ENCODE data around the gene ACOD1. TPM values are rescaled to one million over a fixed set of nuclear protein-coding genes. Genes with fewer than 3 reads are reported as not detected.

Gene ACOD1
- total RNA-seq, 4 donors from 2014 or later, result not detected

- H3K4me3 ChIP-seq (replicated peaks in 1 of 3), result no peak overlapping the region
- H3K9me3 ChIP-seq, result no peaks in the 10 kb centered on the region
- no peak overlapping the region for H3K27ac ChIP-seq
- H3K27me3 ChIP-seq, result no peaks in the 10 kb centered on the region
- WGBS, 2 donors, result 83 to 91% methylated on average over 6 of the region's 6 CpGs
- H3K4me1 ChIP-seq, result no peaks in the 10 kb centered on the region
- no peak for DNase-seq
- intact Hi-C loops (cut with DNase I), result no loop called here
- H3K36me3 ChIP-seq, result no peaks in the 10 kb centered on the region
- no peak for TF ChIP-seq CTCF (IDR thresholded peaks at IDR 0.05)
- TF ChIP-seq POLR2A (IDR thresholded peaks at IDR 0.05), result no peak
These were observed 18.7 kb downstream of the ACOD1 start for GRCh38 chr13:76967031-76967430.

- intact Hi-C loops (cut with DNase I), result no loop called here
- no peak for DNase-seq
- Histone ChIP-seq H3K4me1 (no peaks in the 10 kb centered on the region), H3K4me3 (replicated peaks in 1 of 3) (no peak overlapping the region), H3K36me3 (no peaks in the 10 kb centered on the region), H3K27me3 (no peaks in the 10 kb centered on the region), H3K27ac (no peak overlapping the region), H3K9me3 (no peaks in the 10 kb centered on the region)
- no peak for TF ChIP-seq POLR2A (IDR thresholded peaks at IDR 0.05)
- 47 to 82% methylated on average over 3 of the region's 6 CpGs for WGBS, 2 donors
These were observed 19.7 kb downstream of the ACOD1 start for GRCh38 chr13:76968041-76968440.

GRCh38 chr13:76969488-76970365, 21.4 kb downstream of the ACOD1 start:
- DNase-seq, result no peak
- WGBS, 2 donors, result 90 to 94% methylated on average over 5 of the region's 5 CpGs
- no peaks in the 10 kb centered on the region for H3K9me3 ChIP-seq
- intact Hi-C loops (cut with DNase I), result no loop called here
- no peaks in the 10 kb centered on the region for H3K36me3 ChIP-seq
- TF ChIP-seq CTCF (IDR thresholded peaks at IDR 0.05) (no peak), POLR2A (IDR thresholded peaks at IDR 0.05) (no peak)
- H3K4me3 ChIP-seq (replicated peaks in 1 of 3), result no peak overlapping the region
- H3K27ac ChIP-seq, result no peak overlapping the region
- no peaks in the 10 kb centered on the region for H3K27me3 ChIP-seq
- H3K4me1 ChIP-seq, result no peaks in the 10 kb centered on the region

- H3K27me3 ChIP-seq, result no peaks in the 10 kb centered on the region
- no peaks in the 10 kb centered on the region for H3K36me3 ChIP-seq
- WGBS, 2 donors, result 30 to 32% methylated on average over 3 of the region's 3 CpGs
- H3K27ac ChIP-seq, result no peak overlapping the region
- intact Hi-C loops (cut with DNase I), result no loop called here
- H3K9me3 ChIP-seq, result no peaks in the 10 kb centered on the region
- H3K4me1 ChIP-seq, result no peaks in the 10 kb centered on the region
- peak; percentile 21 to 34 for DNase-seq
- no peak for TF ChIP-seq CTCF (IDR thresholded peaks at IDR 0.05)
- no peak for TF ChIP-seq POLR2A (IDR thresholded peaks at IDR 0.05)
- H3K4me3 ChIP-seq (replicated peaks in 1 of 3), result no peak overlapping the region
These were observed 22.9 kb downstream of the ACOD1 start for GRCh38 chr13:76971215-76971614.

GRCh38 chr13:76971851-76972829, 23.8 kb downstream of the ACOD1 start:
- Histone ChIP-seq H3K4me1 (no peaks in the 10 kb centered on the region), H3K36me3 (no peaks in the 10 kb centered on the region), H3K27ac (no peak overlapping the region), H3K4me3 (replicated peaks in 1 of 3) (no peak overlapping the region), H3K9me3 (no peaks in the 10 kb centered on the region), H3K27me3 (no peaks in the 10 kb centered on the region)
- intact Hi-C loops (cut with DNase I), result no loop called here
- DNase-seq, result peak in 1 of 2 donors; percentile 9
- 51 to 54% methylated on average over 19 of the region's 19 CpGs for WGBS, 2 donors
- TF ChIP-seq POLR2A (IDR thresholded peaks at IDR 0.05), result no peak
- no peak for TF ChIP-seq CTCF (IDR thresholded peaks at IDR 0.05)

Measured in thyroid gland (tissue), 4 donors.